Fibroblast of lung (primary cell): ENCODE results near the gene RCAN2. TPM values are rescaled to one million over a fixed set of nuclear protein-coding genes. Genes with fewer than 3 reads are reported as not detected.

Experiments used
- DNase-seq, 2 donors: peaks; one replicate each; pipeline versions ENCODE4 v3.0.0 to v3.0.0-alpha.2; 2010; ENCODE audit warnings: low read depth in 2 of 2
- H2AFZ ChIP-seq: 2 replicates; pipeline ENCODE4 v1.5.1; 2012; ENCODE audit warnings: low read length, control low read depth, inconsistent platforms
- H3K27ac ChIP-seq: 2 replicates; pipeline ENCODE4 v1.5.1; 2011; ENCODE audit warnings: low read length, control low read depth; ENCODE audit not compliant: insufficient read depth
- H3K27me3 ChIP-seq: 2 replicates; pipeline ENCODE4 v1.5.1; 2011; ENCODE audit warnings: mild to moderate bottlenecking, low read length; ENCODE audit not compliant: control insufficient read depth, insufficient read depth
- H3K36me3 ChIP-seq: 2 replicates; pipeline ENCODE4 v1.5.1; 2011; ENCODE audit warnings: low read length; ENCODE audit not compliant: control insufficient read depth, insufficient read depth
- H3K4me1 ChIP-seq: 2 replicates; pipeline ENCODE4 v1.5.1; 2011; ENCODE audit warnings: low read length; ENCODE audit not compliant: control insufficient read depth, insufficient read depth; ENCODE audit errors: extremely low read depth
- H3K4me2 ChIP-seq: 2 replicates; pipeline ENCODE4 v1.5.1; 2011; ENCODE audit warnings: low read length, control low read depth; ENCODE audit not compliant: insufficient read depth; ENCODE audit errors: extremely low read depth
- H3K4me3 ChIP-seq, 4 experiments: fragments of 200-600 bp in 1 of 4; sonication (generic) in 1 of 4; replicated peaks in 1 of 4; 2 replicates each; pipeline ENCODE4 v1.5.1; 2011 to 2016; ENCODE audit warnings: low read length in 4 of 4, low read depth in 3 of 4, mild to moderate bottlenecking in 3 of 4, control low read depth in 2 of 4, inconsistent platforms in 1 of 4, mixed read lengths in 1 of 4; ENCODE audit not compliant: insufficient read depth in 1 of 4; ENCODE audit errors: control extremely low read depth in 1 of 4
- H3K79me2 ChIP-seq: 2 replicates; pipeline ENCODE4 v1.5.1; 2012; ENCODE audit warnings: mild to moderate bottlenecking, low read length, inconsistent platforms; ENCODE audit not compliant: control insufficient read depth, insufficient read depth
- H3K9ac ChIP-seq: 2 replicates; pipeline ENCODE4 v1.5.1; 2011; ENCODE audit warnings: mild to moderate bottlenecking, low read length, control low read depth; ENCODE audit not compliant: insufficient read depth
- H3K9me3 ChIP-seq: 2 replicates; pipeline ENCODE4 v1.5.1; 2012; ENCODE audit warnings: low read depth, low read length; ENCODE audit not compliant: control insufficient read depth, insufficient read depth
- H4K20me1 ChIP-seq: 2 replicates; pipeline ENCODE4 v1.5.1; 2011; ENCODE audit warnings: low read length; ENCODE audit not compliant: control insufficient read depth, insufficient read depth; ENCODE audit errors: extremely low read depth
- EZH2 ChIP-seq: IDR thresholded peaks from 2 replicates; pipeline ENCODE4 v1.5.1; 2012; ENCODE audit warnings: low read length, control low read depth, mild to moderate bottlenecking; ENCODE audit errors: missing control alignments
- polyA plus RNA-seq, 2 donors: library from polyadenylated mRNA; depleted of rRNA in 1 of 2; stranded (reverse) in 1 of 2; unstranded in 1 of 2; fragments of >200 nt; gene quantifications; 2 replicates each; pipeline ENCODE4 v1.2.1, GENCODE V29; 2011 to 2012; ENCODE audit warnings: missing spikeins in 1 of 2
- total RNA-seq: library from RNA; depleted of rRNA; stranded (reverse); fragments of >200 nt; gene quantifications from 2 replicates; pipeline ENCODE4 v1.2.1, GENCODE V29; 2014
- TF ChIP-seq, protein P1 (sequence below), 2 donors: IDR thresholded peaks in 1 of 2; conservative IDR thresholded peaks in 1 of 2; 1 replicate in 1 of 2; 2 replicates in 1 of 2; pipeline ENCODE4 v1.5.1; 2011 to 2012; ENCODE audit warnings: low read length in 2 of 2, control low read depth in 1 of 2, inconsistent platforms in 1 of 2, low read depth in 1 of 2, mild to moderate bottlenecking in 1 of 2

RCAN2 gene
- total and polyA plus RNA-seq, 2 donors (not counting 1 experiment from before 2014, with no cell fraction given), result 11.7 to 38.0 TPM

DNA sequence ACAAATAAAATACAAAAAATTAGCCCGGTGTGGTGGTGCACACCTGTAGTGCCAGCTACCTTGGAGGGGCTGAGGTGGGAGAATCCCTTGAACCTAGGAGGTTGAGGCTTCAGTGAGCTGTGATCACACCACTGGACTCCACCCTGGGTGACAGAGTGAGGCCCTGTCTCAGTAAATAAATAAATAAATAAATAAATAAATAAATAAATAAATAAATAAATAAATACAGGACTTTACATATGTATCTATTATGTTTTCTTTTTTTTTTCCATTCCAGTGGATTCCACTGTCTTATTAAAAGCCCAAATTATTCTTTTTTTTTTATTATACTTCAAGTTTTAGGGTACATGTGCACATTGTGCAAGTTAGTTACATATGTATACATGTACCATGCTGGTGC, 279.3 kb downstream of the RCAN2 start:
- no peaks in the 10 kb centered on the region for H3K79me2 ChIP-seq

DNA sequence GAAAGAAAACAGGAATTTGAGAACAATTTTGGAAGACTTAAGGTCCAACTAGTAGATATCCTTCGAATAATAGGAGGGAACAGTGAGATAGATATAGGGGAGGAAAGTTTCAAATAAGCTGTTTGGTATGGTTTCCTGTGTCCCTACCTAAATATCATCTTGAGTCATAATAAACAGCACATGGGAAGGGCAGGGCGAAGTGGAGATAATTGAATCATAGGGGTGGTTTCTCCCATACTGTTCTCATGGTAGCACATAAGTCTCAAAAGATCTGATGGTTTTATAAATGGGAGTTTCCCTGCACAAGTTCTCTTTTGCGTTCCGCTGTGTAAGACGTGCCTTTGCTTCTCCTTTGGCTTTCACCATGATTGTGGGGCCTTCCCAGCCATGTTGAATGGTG, 281.0 kb downstream of the RCAN2 start:
- H3K4me1 ChIP-seq, result no peaks in the 10 kb centered on the region
- no peaks in the 10 kb centered on the region for H3K27me3 ChIP-seq
- H3K4me2 ChIP-seq, result no peak overlapping the region
- no peak for DNase-seq
- no peak overlapping the region for H3K4me3 ChIP-seq
- TF ChIP-seq EZH2, result no peak
- TF ChIP-seq, protein P1, sequence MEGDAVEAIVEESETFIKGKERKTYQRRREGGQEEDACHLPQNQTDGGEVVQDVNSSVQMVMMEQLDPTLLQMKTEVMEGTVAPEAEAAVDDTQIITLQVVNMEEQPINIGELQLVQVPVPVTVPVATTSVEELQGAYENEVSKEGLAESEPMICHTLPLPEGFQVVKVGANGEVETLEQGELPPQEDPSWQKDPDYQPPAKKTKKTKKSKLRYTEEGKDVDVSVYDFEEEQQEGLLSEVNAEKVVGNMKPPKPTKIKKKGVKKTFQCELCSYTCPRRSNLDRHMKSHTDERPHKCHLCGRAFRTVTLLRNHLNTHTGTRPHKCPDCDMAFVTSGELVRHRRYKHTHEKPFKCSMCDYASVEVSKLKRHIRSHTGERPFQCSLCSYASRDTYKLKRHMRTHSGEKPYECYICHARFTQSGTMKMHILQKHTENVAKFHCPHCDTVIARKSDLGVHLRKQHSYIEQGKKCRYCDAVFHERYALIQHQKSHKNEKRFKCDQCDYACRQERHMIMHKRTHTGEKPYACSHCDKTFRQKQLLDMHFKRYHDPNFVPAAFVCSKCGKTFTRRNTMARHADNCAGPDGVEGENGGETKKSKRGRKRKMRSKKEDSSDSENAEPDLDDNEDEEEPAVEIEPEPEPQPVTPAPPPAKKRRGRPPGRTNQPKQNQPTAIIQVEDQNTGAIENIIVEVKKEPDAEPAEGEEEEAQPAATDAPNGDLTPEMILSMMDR (conservative IDR thresholded peaks at IDR 0.05 in 1 of 2, IDR thresholded peaks at IDR 0.05 in 1 of 2; ENCODE audit: low read depth in 1 of 2, low read length in 2 of 2), result no peak
- H3K36me3 ChIP-seq, result no peaks in the 10 kb centered on the region
- H4K20me1 ChIP-seq, result no peaks in the 10 kb centered on the region
- no peaks in the 10 kb centered on the region for H3K9me3 ChIP-seq
- no peaks in the 10 kb centered on the region for H3K79me2 ChIP-seq
- no peak overlapping the region for H3K27ac ChIP-seq
- H2AFZ ChIP-seq, result no peak overlapping the region
- H3K9ac ChIP-seq, result no peak overlapping the region

More for the DNA sequence above, 279.3 kb downstream of the RCAN2 start:
- H3K4me1 ChIP-seq, result no peaks in the 10 kb centered on the region
- H2AFZ ChIP-seq, result no peak overlapping the region
- no peaks in the 10 kb centered on the region for H3K36me3 ChIP-seq
- no peaks in the 10 kb centered on the region for H4K20me1 ChIP-seq
- no peak for TF ChIP-seq EZH2
- TF ChIP-seq, protein P1 (conservative IDR thresholded peaks at IDR 0.05 in 1 of 2, IDR thresholded peaks at IDR 0.05 in 1 of 2; ENCODE audit: low read depth in 1 of 2, low read length in 2 of 2), result no peak
- no peak overlapping the region for H3K9ac ChIP-seq
- no peak overlapping the region for H3K27ac ChIP-seq
- H3K4me3 ChIP-seq, result no peak overlapping the region
- DNase-seq, result no peak
- H3K27me3 ChIP-seq, result no peaks in the 10 kb centered on the region
- H3K4me2 ChIP-seq, result no peak overlapping the region
- H3K9me3 ChIP-seq, result no peaks in the 10 kb centered on the region

DNA sequence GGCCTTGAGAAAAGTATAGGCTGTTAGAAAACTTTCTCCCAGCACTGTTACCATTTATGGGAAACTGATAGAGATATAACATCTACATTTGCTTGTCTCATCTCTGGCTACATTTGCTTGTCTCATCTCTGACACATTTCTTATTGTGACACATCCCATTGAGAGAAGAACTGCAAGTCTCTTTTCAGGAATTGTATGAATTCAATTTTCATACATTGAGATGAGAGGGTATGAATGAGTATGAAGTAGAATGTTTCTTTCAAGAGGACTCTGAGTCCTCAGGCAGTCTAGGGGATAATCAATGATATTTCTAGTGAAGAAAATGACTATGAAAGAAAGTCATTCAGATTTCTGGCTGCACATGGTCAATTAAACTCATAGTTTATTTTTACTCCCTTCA, 282.9 kb downstream of the RCAN2 start:
- Histone ChIP-seq H3K27ac (no peak overlapping the region), H3K27me3 (no peaks in the 10 kb centered on the region), H3K36me3 (no peaks in the 10 kb centered on the region), H3K4me1 (no peaks in the 10 kb centered on the region), H3K4me2 (no peak overlapping the region), H3K9ac (no peak overlapping the region), H3K4me3 (no peak overlapping the region), H4K20me1 (no peaks in the 10 kb centered on the region), H3K79me2 (no peaks in the 10 kb centered on the region), H3K9me3 (no peaks in the 10 kb centered on the region), H2AFZ (no peak overlapping the region)
- TF ChIP-seq EZH2, result no peak
- TF ChIP-seq, protein P1 (conservative IDR thresholded peaks at IDR 0.05 in 1 of 2, IDR thresholded peaks at IDR 0.05 in 1 of 2; ENCODE audit: low read depth in 1 of 2, low read length in 2 of 2), result no peak
- no peak for DNase-seq
